GM18505 (cell line): ENCODE results near the gene FGF14.
"Not testable (repeated sequence)": the region's sequence is repeated elsewhere in the genome, so short reads cannot be mapped to it uniquely, and the experiment has no call there.

Experiments
- ATAC-seq: cut with Tn5 transposase; IDR thresholded peaks from one replicate; pipeline ENCODE4 v1.9.1; 2021; ENCODE audit not compliant: unreplicated experiment
- POLR2A ChIP-seq: IDR thresholded peaks from 4 replicates; pipeline ENCODE4 v1.6.1; 2011; ENCODE audit warnings: borderline replicate concordance; ENCODE audit not compliant: insufficient read depth, insufficient read length; ENCODE audit errors: extremely low read depth

FGF14 gene

DNA sequence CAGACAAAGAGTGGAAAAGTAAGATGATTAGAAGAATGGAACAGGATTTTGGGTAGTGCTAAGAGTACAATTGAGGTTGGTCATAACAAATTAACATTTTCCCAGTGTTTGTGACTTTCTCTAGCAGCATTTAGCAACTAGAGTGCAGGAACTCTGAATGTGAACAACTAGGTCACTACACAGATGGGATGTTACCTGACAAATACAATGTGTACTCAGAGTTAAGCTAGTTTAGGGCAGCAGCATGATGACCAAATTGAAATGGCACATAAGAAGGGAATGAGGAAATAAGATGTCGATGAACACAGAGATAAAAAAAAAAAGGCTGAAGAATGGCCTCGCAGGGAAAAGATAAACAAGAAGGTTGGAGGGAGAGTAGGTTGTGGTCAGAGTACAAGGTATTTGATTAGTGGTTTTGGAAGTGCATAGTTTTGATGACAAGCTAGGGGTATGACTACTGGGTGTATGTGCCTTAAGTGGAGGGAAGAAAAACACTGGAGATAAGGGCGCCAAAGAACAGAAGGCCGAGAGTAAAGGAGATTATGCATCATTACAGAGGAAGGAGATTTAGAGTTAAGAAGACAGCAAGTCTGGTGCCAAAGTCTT lies 381.1 kb downstream of the FGF14 start:
- TF ChIP-seq POLR2A: no peak
- no peak for ATAC-seq

DNA sequence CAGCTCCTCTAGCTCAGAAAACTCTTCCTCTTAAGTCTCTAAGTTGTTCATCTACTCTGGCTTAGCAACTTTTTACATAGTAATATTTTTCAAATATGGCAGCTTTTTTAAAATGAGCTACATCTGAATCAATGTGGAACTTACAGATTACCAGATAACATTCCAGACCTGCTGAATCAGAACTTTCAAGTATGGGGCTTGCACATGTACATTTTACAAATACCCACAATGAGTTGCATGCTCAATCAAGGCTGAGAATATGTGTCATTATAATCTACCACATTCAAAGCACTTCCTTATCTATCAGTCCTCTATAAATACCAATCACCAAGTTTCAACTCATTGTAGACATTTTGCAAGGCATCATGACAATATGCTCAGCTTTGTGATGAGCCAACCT lies 383.1 kb downstream of the FGF14 start:
- TF ChIP-seq POLR2A: no peak
- no peak for ATAC-seq

DNA sequence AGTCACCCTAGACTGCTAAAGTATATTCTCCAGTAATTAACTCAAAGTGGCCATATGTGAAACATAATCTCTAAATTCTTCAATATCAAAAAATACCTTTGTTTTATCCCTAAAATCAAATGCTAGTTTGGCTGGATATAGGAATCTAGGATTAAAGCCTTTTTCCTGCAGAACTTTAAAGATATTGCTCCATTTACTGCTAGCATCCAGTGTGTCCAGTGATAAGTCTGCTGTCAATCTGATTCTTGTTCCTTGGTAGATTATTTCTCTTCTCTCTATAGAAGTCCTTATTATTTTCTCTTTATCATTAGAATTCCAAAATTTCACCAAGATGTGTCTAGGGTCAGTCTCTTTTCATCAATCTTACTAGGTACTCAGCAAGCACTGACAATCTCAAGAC lies 384.6 kb downstream of the FGF14 start:
- TF ChIP-seq POLR2A: no peak
- ATAC-seq: no peak

DNA sequence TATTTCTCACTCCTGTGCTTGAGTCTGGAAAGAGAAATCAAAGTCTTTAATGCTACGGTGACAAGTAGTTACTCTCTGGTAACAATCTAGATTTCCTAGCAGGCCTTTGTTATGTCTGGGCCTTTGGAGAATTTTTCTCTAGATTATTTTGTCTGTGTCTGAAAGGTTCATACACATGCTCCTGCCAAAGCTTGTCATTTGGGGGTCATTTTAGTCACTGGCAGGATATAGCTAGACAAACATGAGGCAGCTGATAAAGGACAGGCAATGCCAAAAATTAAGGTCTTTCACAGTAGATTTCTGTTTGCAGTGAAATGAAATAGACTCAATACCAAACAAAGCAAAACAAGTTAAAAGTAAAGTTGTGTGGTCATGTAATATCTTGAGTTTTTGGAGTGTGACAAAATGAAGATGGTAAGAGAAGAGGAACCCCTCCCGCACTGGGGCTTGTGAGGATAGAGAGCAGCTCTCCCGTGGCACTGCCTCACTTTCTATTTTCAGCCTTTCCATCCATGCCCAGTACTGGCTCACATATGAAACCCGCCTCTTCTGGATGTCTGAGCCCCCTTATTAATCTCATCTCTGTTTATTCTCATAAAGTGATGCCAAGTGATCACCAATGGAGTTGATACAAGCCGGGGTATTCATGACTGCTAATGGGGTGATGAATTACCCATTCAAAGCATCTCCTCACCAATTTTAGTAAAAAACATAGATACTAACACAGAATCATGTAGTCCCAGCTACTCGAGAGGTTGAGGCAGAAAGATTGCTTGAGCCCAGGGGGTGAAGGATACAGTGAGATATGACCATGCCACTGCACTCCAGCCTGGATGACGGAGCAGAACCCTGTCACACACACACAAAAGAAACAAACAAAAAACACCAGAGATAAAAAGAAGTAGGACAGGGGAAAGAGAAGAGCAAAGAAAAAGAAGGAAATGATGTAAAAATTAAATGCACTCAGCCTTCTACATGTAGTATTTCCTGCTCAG lies 389.3 kb downstream of the FGF14 start:
- ATAC-seq: no peak

DNA sequence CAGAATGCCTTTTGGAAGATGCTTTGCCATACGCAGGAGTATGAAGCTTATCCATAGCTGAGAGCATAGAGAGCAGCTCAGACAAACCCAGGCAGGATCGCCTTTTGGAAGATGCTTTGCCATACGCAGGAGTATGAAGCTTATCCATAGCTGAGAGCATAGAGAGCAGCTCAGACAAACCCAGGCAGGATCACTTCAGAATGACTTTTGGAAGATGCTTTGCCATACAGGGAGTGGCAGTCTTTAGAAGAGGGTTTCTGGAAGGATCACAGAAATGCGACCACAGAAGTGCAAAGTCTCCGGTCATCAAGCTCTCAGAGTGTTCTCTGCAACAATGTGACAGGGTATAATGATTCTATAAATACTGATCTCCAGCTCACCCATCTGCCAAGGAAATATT lies 390.4 kb downstream of the FGF14 start:
- not testable (repeated sequence) for ATAC-seq

More for the DNA sequence above, 389.3 kb downstream of the FGF14 start:
- TF ChIP-seq POLR2A: no peak

DNA sequence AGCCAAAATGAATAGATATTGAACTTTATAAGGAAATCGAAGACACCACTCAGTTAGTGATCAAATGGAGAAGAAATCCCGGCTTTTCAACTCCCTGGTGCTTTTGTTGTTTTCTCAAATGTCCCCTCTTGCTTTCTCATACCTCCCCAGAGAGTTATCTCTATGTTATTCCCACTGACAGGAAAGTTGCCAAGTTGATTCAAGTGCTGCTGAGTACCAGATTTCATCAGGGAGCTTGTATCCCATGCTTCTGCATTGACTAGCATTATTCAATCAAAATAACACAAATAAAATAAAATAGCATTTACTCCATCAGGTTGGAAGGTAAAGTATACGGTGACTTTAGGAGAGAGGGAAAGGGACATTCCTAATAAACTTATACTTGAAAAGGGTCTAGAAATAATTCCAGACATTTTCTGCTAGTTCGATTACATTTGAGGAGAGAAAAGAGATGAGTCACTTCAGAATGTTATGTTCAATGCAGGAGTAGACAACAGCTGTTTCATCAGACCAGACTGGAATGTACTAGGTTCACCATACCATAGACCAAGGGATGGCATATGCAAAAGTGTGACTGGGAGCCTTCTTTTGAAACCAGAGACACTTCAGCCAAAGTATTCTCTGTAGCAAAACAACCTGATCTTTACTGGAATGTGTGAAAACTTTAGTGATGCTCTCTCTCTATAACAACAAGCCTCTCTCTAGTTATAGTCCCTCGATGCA lies 397.8 kb downstream of the FGF14 start:
- ATAC-seq: no peak
- no peak for TF ChIP-seq POLR2A

DNA sequence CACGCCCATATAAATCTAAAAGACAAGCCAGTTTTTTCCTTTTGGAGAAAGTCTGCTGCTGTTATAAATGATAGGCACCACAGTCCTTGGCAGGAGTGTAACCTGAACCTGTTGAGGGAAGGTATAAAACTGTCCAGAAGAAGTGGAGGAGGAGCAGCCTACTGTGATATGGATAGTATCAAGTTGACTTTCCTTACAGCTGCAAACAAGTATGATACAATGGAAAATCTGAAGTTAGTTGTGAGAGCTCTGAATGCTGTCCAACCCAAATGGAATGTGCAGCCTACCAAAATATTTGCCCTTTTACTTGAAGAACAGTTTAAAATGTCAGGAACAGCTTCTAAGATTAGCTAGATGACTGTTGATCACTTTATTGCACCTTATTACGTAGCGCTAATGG lies 399.6 kb downstream of the FGF14 start:
- TF ChIP-seq POLR2A: no peak
- ATAC-seq: no peak

DNA sequence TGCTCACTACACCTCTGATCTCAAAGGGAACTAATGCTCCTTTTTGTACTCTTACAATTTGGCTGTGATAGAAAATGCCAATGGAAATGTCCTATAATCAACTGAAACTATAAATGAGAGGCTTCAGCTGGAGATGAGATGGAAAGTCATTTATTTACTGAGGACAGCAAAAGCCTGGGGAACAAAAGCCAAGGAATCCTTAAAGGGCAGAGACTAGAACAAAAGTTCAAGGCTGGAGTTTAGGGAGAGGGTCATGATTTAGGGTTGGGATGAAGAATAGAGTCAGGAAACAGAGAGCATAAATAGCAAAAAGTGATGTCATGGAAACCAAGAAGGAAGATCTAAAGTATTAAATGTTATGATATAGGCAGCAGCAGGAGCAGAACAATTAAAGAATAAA lies 401.1 kb downstream of the FGF14 start:
- no peak for TF ChIP-seq POLR2A
- ATAC-seq: no peak

DNA sequence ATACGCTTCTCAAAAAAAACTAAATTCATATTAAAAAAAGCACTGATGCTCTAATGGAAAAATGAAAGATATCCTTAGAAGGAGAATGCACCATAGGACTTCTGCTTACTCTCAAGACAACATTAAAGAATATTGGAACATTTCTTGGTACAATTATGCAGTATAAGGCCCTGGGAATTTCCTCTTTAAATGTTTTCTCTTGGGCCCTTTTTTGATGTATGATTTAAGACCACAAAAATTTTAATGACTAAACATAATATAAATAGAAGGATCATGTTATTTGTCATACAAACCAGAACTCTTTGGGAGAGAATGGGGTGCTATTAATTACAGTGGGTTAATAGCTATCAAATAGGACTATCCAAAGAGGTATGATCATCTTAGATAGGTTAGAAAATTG lies 403.7 kb downstream of the FGF14 start:
- no peak for ATAC-seq
- no peak for TF ChIP-seq POLR2A

DNA sequence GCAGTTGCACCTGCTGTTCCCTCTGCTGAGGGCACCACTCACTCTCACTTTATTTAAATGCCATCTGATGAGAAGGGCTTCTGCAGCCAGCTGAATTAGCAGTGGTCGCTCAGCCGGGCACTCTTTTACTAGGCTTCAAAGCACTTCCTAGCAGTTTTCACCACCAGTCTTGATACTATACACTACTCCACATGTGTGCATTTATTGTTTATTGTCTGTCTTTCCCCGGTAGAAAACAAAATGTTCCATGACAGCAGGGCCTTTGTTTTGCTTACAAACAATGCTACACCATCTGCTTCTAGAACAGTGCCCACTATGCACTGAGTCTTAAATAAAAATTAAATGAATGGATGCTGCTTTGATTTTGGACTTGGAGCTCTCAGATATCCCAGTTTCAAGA lies 404.9 kb downstream of the FGF14 start:
- TF ChIP-seq POLR2A: no peak
- no peak for ATAC-seq

DNA sequence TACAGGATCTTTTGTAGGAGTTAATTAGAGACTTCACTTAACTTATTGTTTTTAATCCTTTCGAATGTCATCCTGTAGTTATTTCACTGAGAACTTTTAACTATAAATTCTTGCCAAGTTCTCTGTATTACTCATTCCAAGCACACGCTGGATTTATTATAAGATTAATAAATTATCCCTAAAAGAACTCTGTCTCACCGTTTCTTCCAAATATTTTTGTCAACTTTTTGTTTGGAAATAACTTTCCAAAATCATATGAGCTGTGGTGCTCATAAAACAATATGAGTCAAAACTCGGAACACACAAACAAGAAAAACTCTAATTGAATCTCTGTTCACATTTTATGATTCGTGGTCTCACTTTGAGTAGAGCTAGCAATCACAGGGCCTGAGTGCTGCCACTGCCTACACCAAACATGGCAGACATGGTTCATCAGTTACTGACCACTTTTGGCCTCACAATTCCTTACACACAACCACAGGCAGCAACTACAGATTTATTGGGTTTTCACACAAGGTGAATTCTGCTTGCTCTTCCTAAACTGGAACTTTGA lies 412.0 kb downstream of the FGF14 start:
- TF ChIP-seq POLR2A: no peak
- no peak for ATAC-seq

DNA sequence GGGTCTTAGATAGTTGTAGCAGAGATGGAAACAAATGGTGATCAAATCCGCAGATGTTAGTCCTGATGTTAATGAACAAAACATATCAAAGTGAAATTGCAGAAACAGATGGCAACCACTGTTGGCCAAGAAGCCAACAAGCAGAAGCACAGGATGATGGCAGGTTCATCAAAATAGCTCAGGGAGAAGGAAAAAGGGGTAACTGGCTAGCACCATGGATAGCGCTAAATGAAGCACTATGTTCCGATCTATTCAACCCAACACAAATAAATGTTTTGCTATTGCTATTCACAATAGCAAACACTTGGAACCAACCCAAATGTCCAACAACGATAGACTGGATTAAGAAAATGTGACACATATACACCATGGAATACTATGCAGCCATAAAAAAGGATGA lies 413.7 kb downstream of the FGF14 start:
- TF ChIP-seq POLR2A: no peak
- ATAC-seq: no peak

DNA sequence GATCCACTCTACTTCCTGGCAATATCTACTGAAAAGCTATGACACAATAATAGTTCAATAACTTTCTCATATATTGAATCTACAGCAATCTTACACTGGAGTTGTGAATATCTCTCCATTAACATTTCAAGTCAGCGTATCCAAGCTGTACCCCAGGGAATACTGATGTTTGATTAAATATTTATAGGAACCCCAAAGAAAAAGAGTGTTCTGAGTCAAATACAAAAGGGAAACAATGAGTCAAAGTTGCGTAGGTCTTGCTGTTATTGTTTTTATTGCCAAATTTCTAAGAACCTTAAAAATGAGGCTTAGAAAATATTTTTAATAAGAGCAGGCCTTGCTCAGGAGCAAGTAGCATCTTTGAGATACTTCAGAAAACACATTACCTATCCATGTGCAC lies 415.5 kb downstream of the FGF14 start:
- ATAC-seq: no peak
- TF ChIP-seq POLR2A: no peak

DNA sequence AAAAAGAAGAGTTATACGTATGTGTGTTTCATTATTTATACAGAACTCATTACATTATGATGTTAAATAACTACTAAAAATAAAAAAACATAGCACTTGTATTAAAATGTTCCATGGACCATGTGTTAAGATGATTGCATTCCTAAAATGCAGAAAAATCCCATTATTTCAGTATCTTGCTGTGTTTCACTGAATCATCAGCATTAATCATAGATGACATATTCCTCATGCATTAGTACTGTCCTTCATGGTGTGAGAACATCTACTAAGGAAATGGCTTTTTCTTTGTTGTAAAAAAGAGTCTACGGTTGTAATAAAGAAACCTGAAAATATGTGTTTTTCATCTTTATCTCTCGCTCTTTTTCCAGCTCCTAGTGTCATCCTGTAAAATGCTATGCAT lies 416.5 kb downstream of the FGF14 start:
- ATAC-seq: no peak
- TF ChIP-seq POLR2A: no peak

DNA sequence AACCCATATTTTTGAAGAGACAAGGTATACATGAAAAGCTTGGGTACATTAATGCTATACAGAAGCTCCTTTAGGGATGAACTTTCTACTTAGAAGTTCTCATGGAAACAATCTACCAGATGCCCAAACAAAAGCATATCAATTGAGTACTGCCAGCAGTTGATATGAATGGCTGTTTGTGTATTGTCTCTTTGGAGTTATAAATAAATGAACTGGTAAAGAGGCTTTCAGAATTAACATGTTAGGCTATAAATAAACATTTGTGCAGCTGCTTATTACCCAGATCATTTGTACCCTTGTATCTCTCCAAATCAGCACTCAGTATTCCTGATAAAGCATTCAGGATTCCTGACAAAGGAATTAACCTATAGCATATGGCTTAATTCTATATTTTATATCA lies 418.9 kb downstream of the FGF14 start:
- no peak for TF ChIP-seq POLR2A

More for the DNA sequence above, 418.9 kb downstream of the FGF14 start:
- no peak for ATAC-seq
